Frontal cortex (tissue), 4 donors: Measurements from ENCODE around the gene CAMTA2. TPM values are rescaled to one million over a fixed set of nuclear protein-coding genes. Genes with fewer than 3 reads are reported as not detected.

Experiments used
- DNase-seq, 2 donors: peaks; one replicate each; pipeline ENCODE4 v3.0.0; 2012; ENCODE audit warnings: low spot score in 2 of 2
- FAIRE-seq: peaks from 2 replicates; lab custom pipeline; 2012; peaks lifted over from hg19 to GRCh38; lab: Jason Lieb, UNC
- total RNA-seq: library from RNA; depleted of rRNA; stranded (reverse); fragments of >200 nt; gene quantifications from one replicate; pipeline ENCODE4 v1.2.3, GENCODE V29; 2014
- donor health status: control.
- donor health status: control.
- donor health status: control.

Gene CAMTA2
- total RNA-seq, 1 donor from 2014 or later = 3.3 TPM

GRCh38 chr17:4949321-4950074 lies 38.0 kb downstream of the CAMTA2 start:
- DNase-seq (peak; percentile 64 to 83), FAIRE-seq (no peak)

GRCh38 chr17:4948931-4949320 lies 38.5 kb downstream of the CAMTA2 start:
- DNase-seq = peak; percentile 95 to 97
- no peak for FAIRE-seq

GRCh38 chr17:4948166-4948930 lies 39.1 kb downstream of the CAMTA2 start, which contains the start of gene PFN1:
Gene PFN1, minus strand, starts transcription at chr17:4948530. Its CDS starts 136 bp downstream, at chr17:4948394.
- FAIRE-seq (no peak), DNase-seq (peak; percentile 90 to 97)

- FAIRE-seq (no peak), DNase-seq (peak; percentile 70 to 71)
These were observed 39.9 kb downstream of the CAMTA2 start for GRCh38 chr17:4947411-4948165.

- FAIRE-seq = no peak
These were observed 40.5 kb downstream of the CAMTA2 start for GRCh38 chr17:4947010-4947410.

GRCh38 chr17:4946312-4946976 lies 41.0 kb downstream of the CAMTA2 start:
- DNase-seq (no peak), FAIRE-seq (no peak)

More at GRCh38 chr17:4947010-4947410, 40.5 kb downstream of the CAMTA2 start:
- DNase-seq = no peak

- FAIRE-seq = no peak
- no peak for DNase-seq
These were observed 41.6 kb downstream of the CAMTA2 start for GRCh38 chr17:4945944-4946280.

- FAIRE-seq = no peak
- peak in 1 of 2 donors; percentile 72 for DNase-seq
These were observed 42.1 kb downstream of the CAMTA2 start for GRCh38 chr17:4945176-4945943.

- FAIRE-seq (no peak), DNase-seq (no peak)
These were observed 42.8 kb downstream of the CAMTA2 start for GRCh38 chr17:4944554-4945175.

GRCh38 chr17:4944163-4944553 lies 43.3 kb downstream of the CAMTA2 start:
- DNase-seq (no peak), FAIRE-seq (no peak)

- no peak for FAIRE-seq
These were observed 44.5 kb downstream of the CAMTA2 start for GRCh38 chr17:4942760-4943508.

GRCh38 chr17:4941319-4941610 lies 46.2 kb downstream of the CAMTA2 start:
- FAIRE-seq = no peak
- no peak for DNase-seq

More at GRCh38 chr17:4942760-4943508, 44.5 kb downstream of the CAMTA2 start:
- DNase-seq = no peak

- FAIRE-seq (no peak), DNase-seq (peak in 1 of 2 donors; percentile 90)
These were observed 46.7 kb downstream of the CAMTA2 start for GRCh38 chr17:4940555-4941318.

GRCh38 chr17:4939796-4940554 lies 47.5 kb downstream of the CAMTA2 start, which contains the start of the genes RNF167 and SLC25A11:
Gene RNF167, plus strand, starts transcription at chr17:4940268. Its CDS starts 642 bp downstream, at chr17:4940910.
Gene SLC25A11, minus strand, starts transcription at chr17:4940046. Its CDS starts 136 bp downstream, at chr17:4939910.
- FAIRE-seq = no peak
- DNase-seq = peak; percentile 98 to 99

GRCh38 chr17:4939546-4939795 lies 48.0 kb downstream of the CAMTA2 start:
- FAIRE-seq = no peak
- DNase-seq = no peak

- FAIRE-seq = no peak
- no peak for DNase-seq
These were observed 48.6 kb downstream of the CAMTA2 start for GRCh38 chr17:4938688-4939545.
